K562 (cell line): Measurements from ENCODE around the gene SELENOF. TPM values are rescaled to one million over a fixed set of nuclear protein-coding genes. Genes with fewer than 3 reads are reported as not detected.
A peak's percentile ranks its signal among the peaks of the same experiment; 100 is the strongest.

Experiments used
- ATAC-seq: fragments of 200-7000 bp; cut with Tn5 transposase; 3 replicates; pipeline ENCODE4 v1.9.1; 2020; ENCODE audit warnings: moderate library complexity
- BruUV-seq: library from RNA; stranded (reverse); fragments of 400-500 nt; replicated peaks from 2 replicates; lab custom pipeline; 2021; lab: Mats Ljungman, UMichigan
- CTCF ChIA-PET: fragments of 300-600 bp; formaldehyde crosslinking; extraction: SDS; loops from one replicate; lab custom pipeline; 2021; ENCODE audit warnings: low intra/inter-chr PET ratio; lab: Yijun Ruan, JAX
- POLR2A ChIA-PET: fragments of 300-600, 350-650 bp; sonication (Branson Sonifier 250); formaldehyde crosslinking; extraction: SDS; loops from one replicate; lab custom pipeline; 2021; ENCODE audit warnings: antibody characterized with exemption, inconsistent platforms; lab: Yijun Ruan, JAX
- DNase-seq, 4 experiments: peaks; one replicate each; pipeline versions ENCODE4 v3.0.0 to v3.0.0-alpha.2; 2011 to 2018; ENCODE audit warnings: low spot score in 3 of 4, mixed read lengths in 3 of 4; ENCODE audit errors: extremely low read depth in 1 of 4
- FAIRE-seq: peaks from 2 replicates; lab custom pipeline; 2011; peaks lifted over from hg19 to GRCh38; lab: Jason Lieb, UNC
- H2AFZ ChIP-seq: 2 replicates; pipeline ENCODE4 v1.6.0; 2011; ENCODE audit warnings: low read depth, low read length, control low read depth, inconsistent platforms
- H3K27ac ChIP-seq: fragments of 200-600 bp; 3 replicates; pipeline ENCODE4 v1.8.0; 2011; ENCODE audit warnings: low read depth, mild to moderate bottlenecking, control low read depth, inconsistent platforms, low read length, moderate library complexity, mixed read lengths; ENCODE audit errors: extremely low read depth
- H3K27me3 ChIP-seq, 2 experiments: fragments of 300-600 bp in 1 of 2; 2 replicates in 1 of 2; 3 replicates in 1 of 2; pipeline versions ENCODE4 v1.6.0 to v1.8.0; 2011; ENCODE audit warnings: inconsistent platforms in 2 of 2, low read length in 2 of 2, mild to moderate bottlenecking in 1 of 2, mixed read lengths in 1 of 2, moderate library complexity in 1 of 2; ENCODE audit not compliant: control insufficient read depth in 2 of 2, insufficient read depth in 2 of 2
- H3K36me3 ChIP-seq: fragments of 300-600 bp; 3 replicates; pipeline ENCODE4 v1.8.0; 2011; ENCODE audit warnings: mild to moderate bottlenecking, low read length, inconsistent platforms; ENCODE audit not compliant: control insufficient read depth, insufficient read depth
- H3K4me1 ChIP-seq, 2 experiments: fragments of 200-600 bp in 1 of 2; replicated peaks in 1 of 2; 2 replicates in 1 of 2; 3 replicates in 1 of 2; pipeline versions ENCODE4 v1.5.1 to v1.8.0; 2011; ENCODE audit warnings: inconsistent platforms in 2 of 2, low read length in 2 of 2, mild to moderate bottlenecking in 1 of 2, mixed read lengths in 1 of 2, moderate library complexity in 1 of 2; ENCODE audit not compliant: control insufficient read depth in 2 of 2, insufficient read depth in 2 of 2
- H3K4me2 ChIP-seq: 2 replicates; pipeline ENCODE4 v1.6.1; 2011; ENCODE audit warnings: low read length, control low read depth, inconsistent platforms, mixed read lengths; ENCODE audit not compliant: insufficient read depth
- H3K4me3 ChIP-seq: fragments of 200-600 bp; sonication (generic), shearing (Covaris generic); 2 replicates; pipeline ENCODE4 v1.5.1; 2016; ENCODE audit warnings: control low read depth, inconsistent platforms
- H3K79me2 ChIP-seq: fragments of 200-600 bp; 3 replicates; pipeline ENCODE4 v1.8.0; 2011; ENCODE audit warnings: low read length, inconsistent platforms; ENCODE audit not compliant: control insufficient read depth, insufficient read depth
- H3K9ac ChIP-seq, 2 experiments: 2 replicates each; pipeline versions ENCODE4 v1.6.0 to v1.6.1; 2011; ENCODE audit warnings: low read depth in 2 of 2, low read length in 2 of 2, control low read depth in 1 of 2, inconsistent platforms in 1 of 2, mild to moderate bottlenecking in 1 of 2, mixed read lengths in 1 of 2; ENCODE audit not compliant: insufficient read depth in 1 of 2
- H3K9me1 ChIP-seq: one replicate; pipeline ENCODE4 v1.6.0; 2011; ENCODE audit warnings: inconsistent platforms, mild to moderate bottlenecking, low read length, moderate library complexity; ENCODE audit not compliant: control insufficient read depth, insufficient read depth
- H3K9me3 ChIP-seq: replicated peaks from 2 replicates; pipeline ENCODE4 v1.5.1; 2011; ENCODE audit warnings: low read depth, low read length, inconsistent platforms; ENCODE audit not compliant: control insufficient read depth, insufficient read depth
- H4K20me1 ChIP-seq: replicated peaks from 2 replicates; pipeline ENCODE4 v1.6.1; 2011; ENCODE audit warnings: low read length, inconsistent platforms, mixed read lengths; ENCODE audit not compliant: control insufficient read depth, insufficient read depth
- CTCFL ChIP-seq: IDR thresholded peaks from 2 replicates; pipeline ENCODE4 v1.6.1; 2011; ENCODE audit warnings: borderline replicate concordance, low read depth, mild to moderate bottlenecking, moderate library complexity, low read length; ENCODE audit not compliant: insufficient read depth, poor library complexity, severe bottlenecking
- FOXP1 ChIP-seq: sonication (generic); formaldehyde crosslinking; IDR thresholded peaks from 2 replicates; pipeline ENCODE4 v1.8.0; 2022; ENCODE audit warnings: mild to moderate bottlenecking, missing genetic modification reagents
- ZNF384 ChIP-seq: IDR thresholded peaks from 2 replicates; pipeline ENCODE4 v1.6.1; 2012; ENCODE audit warnings: low read depth, low read length, improper control_type of control experiment
- WGBS: fragments of 100-300 bp; shearing (Covaris generic); methylation state at CpG from one replicate; pipeline ENCODE4 v1.1.6; 2016; ENCODE audit warnings: low coverage, mixed read lengths; ENCODE audit not compliant: insufficient coverage; ENCODE audit errors: missing lambda C conversion rate; 5-methylcytosine and 5-hydroxymethylcytosine counted together
- in situ Hi-C: fragments of 300-500 bp; cut with MboI; formaldehyde crosslinking; loops from 4 replicates; pipeline ENCODE4 v1.15.0; 2018; ENCODE audit warnings: inconsistent platforms, mixed read lengths
- intact Hi-C: fragments of 100-400 bp; cut with micrococcal nuclease; formaldehyde crosslinking; loops from 2 replicates; pipeline ENCODE4 v1.14.2; 2022
- polyA plus RNA-seq, 8 experiments: library from polyadenylated mRNA; depleted of rRNA in 4 of 8; stranded (reverse) in 5 of 8; unstranded in 3 of 8; fragments of >200 nt; fragmentation: Nextera tagmentation in 2 of 8; fragmentation: Illumina TruSeq in 1 of 8; extraction: Ambion mirVana in 2 of 8; extraction: Trizol in 1 of 8; gene quantifications; 2 replicates each; pipeline versions ENCODE4 v1.2.1 to v1.2.3, GENCODE V29; 2011 to 2014; ENCODE audit warnings: inconsistent platforms in 1 of 8, missing spikeins in 1 of 8
- total RNA-seq, 7 experiments: library from RNA; depleted of rRNA in 6 of 7; stranded (reverse); fragments of >200 nt in 6 of 7; fragmentation: Illumina TruSeq in 2 of 7; extraction: Trizol in 2 of 7; gene quantifications; 2 replicates each; pipeline versions ENCODE4 v1.2.1 to v1.2.3, GENCODE V29; 2011 to 2021; ENCODE audit warnings: low replicate concordance in 1 of 7
- TF ChIP-seq, protein P1 (sequence below), 2 experiments: fragments of 450-650 bp in 1 of 2; sonication (generic) in 1 of 2; formaldehyde crosslinking in 1 of 2; IDR thresholded peaks in 1 of 2; conservative IDR thresholded peaks in 1 of 2; 2 replicates each; pipeline versions ENCODE4 v1.6.1 to v1.8.1; 2016 to 2023; ENCODE audit warnings: mild to moderate bottlenecking in 2 of 2, moderate library complexity in 2 of 2, inconsistent platforms in 1 of 2, missing genetic modification reagents in 1 of 2

SELENOF gene
- total and polyA plus RNA-seq, 9 of the 15 experiments (the other 6 are each of a cell fraction or from before 2014, with no cell fraction given): 115 to 394 (median 215) TPM

- TF ChIP-seq, protein P1, sequence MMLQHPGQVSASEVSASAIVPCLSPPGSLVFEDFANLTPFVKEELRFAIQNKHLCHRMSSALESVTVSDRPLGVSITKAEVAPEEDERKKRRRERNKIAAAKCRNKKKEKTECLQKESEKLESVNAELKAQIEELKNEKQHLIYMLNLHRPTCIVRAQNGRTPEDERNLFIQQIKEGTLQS (IDR thresholded peaks at IDR 0.05): peak; percentile 62
- TF ChIP-seq, protein P1 (CRISPR knock-in tag; conservative IDR thresholded peaks at IDR 0.05): no peak
- no peak for TF ChIP-seq FOXP1 (CRISPR knock-in tag)
Observed at GRCh38 chr1:86866665-86867064, 47.3 kb downstream of the SELENOF start (continued).

DNA sequence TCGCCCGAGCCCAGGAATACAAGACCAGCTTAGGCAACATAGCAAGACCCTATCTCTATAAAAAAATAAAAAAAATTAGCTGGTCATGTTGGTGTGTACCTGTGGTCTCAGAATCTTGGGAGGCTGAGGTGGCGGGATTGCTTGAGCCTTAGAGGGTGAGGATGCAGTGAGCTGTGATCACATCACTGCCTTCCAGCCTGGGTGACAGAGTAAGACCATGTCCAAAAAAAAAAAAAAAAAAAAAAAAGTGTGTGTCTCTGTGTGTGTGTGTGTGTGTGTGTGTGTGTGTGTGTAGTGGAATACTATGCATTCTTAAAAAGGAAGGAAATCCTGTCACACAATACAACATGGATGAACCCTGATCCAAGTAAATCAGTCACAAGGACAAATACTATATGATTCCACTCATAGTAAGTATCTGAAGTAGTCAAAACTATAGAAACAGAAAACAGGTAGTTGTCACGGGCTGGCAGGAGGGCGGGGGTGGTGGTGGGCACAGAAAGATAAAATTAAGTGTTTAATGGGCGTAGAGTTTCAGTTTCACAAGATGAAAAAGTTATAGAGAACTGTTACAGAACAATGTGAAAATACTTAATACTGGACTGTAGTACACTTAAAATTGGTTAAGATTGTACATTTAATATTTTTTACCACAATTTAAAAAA lies 47.8 kb downstream of the SELENOF start:
- no peak for FAIRE-seq
- TF ChIP-seq CTCFL: no peak
- peak; percentile 41; the same call in 1 of the 2 replicates for TF ChIP-seq ZNF384
- no peaks in the 10 kb centered on the region for H3K9me1 ChIP-seq
- CTCF ChIA-PET: no interaction called here
- POLR2A ChIA-PET: interaction anchor here (1.5 to 1.8 kb wide), 2 partner anchors 8 to 48 kb away, joined by 3 to 4 read pairs; partner anchors contain the start of genes HS2ST1 and SELENOF
- ATAC-seq: no peak
- no peak overlapping the region for H3K9ac ChIP-seq
- in situ Hi-C loops: no loop called here
- no peaks in the 10 kb centered on the region for H3K9me3 ChIP-seq
- H3K36me3 ChIP-seq: peaks cover 18% of the 10 kb centered on the region; the same call in 1 of the 3 replicates
- intact Hi-C loops: no loop called here
- H3K4me2 ChIP-seq: no peak overlapping the region
- DNase-seq: no peak
- H3K27ac ChIP-seq: no peak overlapping the region
- BruUV-seq: no TSS peak
- no peaks in the 10 kb centered on the region for H3K4me1 ChIP-seq
- H4K20me1 ChIP-seq: no peaks in the 10 kb centered on the region
- no peak overlapping the region for H3K4me3 ChIP-seq
- 98% methylated on average over 6 of the region's 6 CpGs for WGBS
- H3K79me2 ChIP-seq: no peaks in the 10 kb centered on the region
- no peak overlapping the region for H2AFZ ChIP-seq
- no peaks in the 10 kb centered on the region for H3K27me3 ChIP-seq
